ENCODE results near the gene KCNQ1.

The KCNQ1 gene

GRCh38 chr11:2734181-2735052 is 289.6 kb downstream of the KCNQ1 start:
- DNase-seq, result no peak
- TF ChIP-seq GATA1 (IDR thresholded peaks at IDR 0.05; ENCODE audit: low read depth, low read length) (no peak), POLR2A (IDR thresholded peaks at IDR 0.05; ENCODE audit: low read length) (no peak)

- TF ChIP-seq POLR2A (IDR thresholded peaks at IDR 0.05; ENCODE audit: low read length) (no peak), GATA1 (IDR thresholded peaks at IDR 0.05; ENCODE audit: low read depth, low read length) (no peak)
- DNase-seq, result no peak
Measured at GRCh38 chr11:2735053-2735589, 290.3 kb downstream of the KCNQ1 start.

- DNase-seq, result no peak
- no peak for TF ChIP-seq GATA1 (IDR thresholded peaks at IDR 0.05; ENCODE audit: low read depth, low read length)
- no peak for TF ChIP-seq POLR2A (IDR thresholded peaks at IDR 0.05; ENCODE audit: low read length)
Measured at GRCh38 chr11:2736577-2737225, 291.9 kb downstream of the KCNQ1 start.

GRCh38 chr11:2737226-2737590 is 292.4 kb downstream of the KCNQ1 start:
- no peak for DNase-seq
- no peak for TF ChIP-seq GATA1 (IDR thresholded peaks at IDR 0.05; ENCODE audit: low read depth, low read length)
- TF ChIP-seq POLR2A (IDR thresholded peaks at IDR 0.05; ENCODE audit: low read length), result no peak

GRCh38 chr11:2737866-2738265 is 293.1 kb downstream of the KCNQ1 start:
- TF ChIP-seq GATA1 (IDR thresholded peaks at IDR 0.05; ENCODE audit: low read depth, low read length) (no peak), POLR2A (IDR thresholded peaks at IDR 0.05; ENCODE audit: low read length) (no peak)
- DNase-seq, result no peak

GRCh38 chr11:2738551-2739431 is 294.0 kb downstream of the KCNQ1 start:
- TF ChIP-seq GATA1 (IDR thresholded peaks at IDR 0.05; ENCODE audit: low read depth, low read length) (no peak), POLR2A (IDR thresholded peaks at IDR 0.05; ENCODE audit: low read length) (no peak)
- DNase-seq, result peak in 1 of 2 experiments; percentile 42

- TF ChIP-seq POLR2A (IDR thresholded peaks at IDR 0.05; ENCODE audit: low read length) (no peak), GATA1 (IDR thresholded peaks at IDR 0.05; ENCODE audit: low read depth, low read length) (no peak)
Measured at GRCh38 chr11:2739531-2740274, 294.9 kb downstream of the KCNQ1 start.

GRCh38 chr11:2740275-2740940 is 295.6 kb downstream of the KCNQ1 start:
- no peak for DNase-seq
- no peak for TF ChIP-seq POLR2A (IDR thresholded peaks at IDR 0.05; ENCODE audit: low read length)
- no peak for TF ChIP-seq GATA1 (IDR thresholded peaks at IDR 0.05; ENCODE audit: low read depth, low read length)

More at GRCh38 chr11:2739531-2740274, 294.9 kb downstream of the KCNQ1 start:
- DNase-seq, result no peak

- TF ChIP-seq GATA1 (IDR thresholded peaks at IDR 0.05; ENCODE audit: low read depth, low read length) (no peak), POLR2A (IDR thresholded peaks at IDR 0.05; ENCODE audit: low read length) (no peak)
- no peak for DNase-seq
Measured at GRCh38 chr11:2741006-2741376, 296.2 kb downstream of the KCNQ1 start.

- DNase-seq, result no peak
- no peak for TF ChIP-seq POLR2A (IDR thresholded peaks at IDR 0.05; ENCODE audit: low read length)
- no peak for TF ChIP-seq GATA1 (IDR thresholded peaks at IDR 0.05; ENCODE audit: low read depth, low read length)
Measured at GRCh38 chr11:2741377-2742131, 296.7 kb downstream of the KCNQ1 start.

GRCh38 chr11:2742201-2742600 is 297.4 kb downstream of the KCNQ1 start:
- no peak for DNase-seq

More at GRCh38 chr11:2742201-2742600, 297.4 kb downstream of the KCNQ1 start:
- TF ChIP-seq POLR2A (IDR thresholded peaks at IDR 0.05; ENCODE audit: low read length) (no peak), GATA1 (IDR thresholded peaks at IDR 0.05; ENCODE audit: low read depth, low read length) (no peak)
